OCI-LY3 (cell line): Measurements from ENCODE around the gene PLAAT2.

Experiments
- EZH2phosphoT487 ChIP-seq: fragments of 200-600 bp; shearing (Covaris generic); IDR thresholded peaks from 2 replicates; pipeline ENCODE4 v1.6.1; 2018; ENCODE audit warnings: antibody characterized with exemption, mixed run types, low read depth
- TF ChIP-seq, protein P1 (sequence below): fragments of 200-600, 300-600 bp; sonication (generic); IDR thresholded peaks from 2 replicates; pipeline ENCODE4 v1.5.1; 2014; ENCODE audit warnings: antibody characterized with exemption, low read length, low read depth

DNA sequence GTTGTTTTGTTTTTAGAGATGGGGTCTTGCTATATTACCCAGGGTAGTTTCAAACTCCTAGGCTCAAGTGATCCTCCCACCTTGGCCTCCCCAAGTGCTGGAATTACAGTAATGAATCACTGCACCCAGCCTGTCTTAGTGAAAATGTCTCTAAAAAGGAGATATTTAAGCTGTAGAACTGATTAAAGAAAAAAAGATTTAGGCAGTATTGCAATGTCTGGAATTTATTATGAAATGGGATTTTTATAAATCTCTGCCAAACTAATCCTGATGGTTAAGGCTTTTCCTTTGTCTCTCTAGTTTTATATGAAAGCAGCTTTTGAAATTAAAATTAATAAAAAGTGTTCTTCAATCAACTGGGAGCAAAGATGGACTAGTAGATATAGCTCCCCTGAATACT lies 49.0 kb upstream of the PLAAT2 start:
- TF ChIP-seq, protein P1, sequence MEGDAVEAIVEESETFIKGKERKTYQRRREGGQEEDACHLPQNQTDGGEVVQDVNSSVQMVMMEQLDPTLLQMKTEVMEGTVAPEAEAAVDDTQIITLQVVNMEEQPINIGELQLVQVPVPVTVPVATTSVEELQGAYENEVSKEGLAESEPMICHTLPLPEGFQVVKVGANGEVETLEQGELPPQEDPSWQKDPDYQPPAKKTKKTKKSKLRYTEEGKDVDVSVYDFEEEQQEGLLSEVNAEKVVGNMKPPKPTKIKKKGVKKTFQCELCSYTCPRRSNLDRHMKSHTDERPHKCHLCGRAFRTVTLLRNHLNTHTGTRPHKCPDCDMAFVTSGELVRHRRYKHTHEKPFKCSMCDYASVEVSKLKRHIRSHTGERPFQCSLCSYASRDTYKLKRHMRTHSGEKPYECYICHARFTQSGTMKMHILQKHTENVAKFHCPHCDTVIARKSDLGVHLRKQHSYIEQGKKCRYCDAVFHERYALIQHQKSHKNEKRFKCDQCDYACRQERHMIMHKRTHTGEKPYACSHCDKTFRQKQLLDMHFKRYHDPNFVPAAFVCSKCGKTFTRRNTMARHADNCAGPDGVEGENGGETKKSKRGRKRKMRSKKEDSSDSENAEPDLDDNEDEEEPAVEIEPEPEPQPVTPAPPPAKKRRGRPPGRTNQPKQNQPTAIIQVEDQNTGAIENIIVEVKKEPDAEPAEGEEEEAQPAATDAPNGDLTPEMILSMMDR: no peak
- no peak for TF ChIP-seq EZH2phosphoT487
